ENCODE measurements around the gene POLR1A.

DNA sequence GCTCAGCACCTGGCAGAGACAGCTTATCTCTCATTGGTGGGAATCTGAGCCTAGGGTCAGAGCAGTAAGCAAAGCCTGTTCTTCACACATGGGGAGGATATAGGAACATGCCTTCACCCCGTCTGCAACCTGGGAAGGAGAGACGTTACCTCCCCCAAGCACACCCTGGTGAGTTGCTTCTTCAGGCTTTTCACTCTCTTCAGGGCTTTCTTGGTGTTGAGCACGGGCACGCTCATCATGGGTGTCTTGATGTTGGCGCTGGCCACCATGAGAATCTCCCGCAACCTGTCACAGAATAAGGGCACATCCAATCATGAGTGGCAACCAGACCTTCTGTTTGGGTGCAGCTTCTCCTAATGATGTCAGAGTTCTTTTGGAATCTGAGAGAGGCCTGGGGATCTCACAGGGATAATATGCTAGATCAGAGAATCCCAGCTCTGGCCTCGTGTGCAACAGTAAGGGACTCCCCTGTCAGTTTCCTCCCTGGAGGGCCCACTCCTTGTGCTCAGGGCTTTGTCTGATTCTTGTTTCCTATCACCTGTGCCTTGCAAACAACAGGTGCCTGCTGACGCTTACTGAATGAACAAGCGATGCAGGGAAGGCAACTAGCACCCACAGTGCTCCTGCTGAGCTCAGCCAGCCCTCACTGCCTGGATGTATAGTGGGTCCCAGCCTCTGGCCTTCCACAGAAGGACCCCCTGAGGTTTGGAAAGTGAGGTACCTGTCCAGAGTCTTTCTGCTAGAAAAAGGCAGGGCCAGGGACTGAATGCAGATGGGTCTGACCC lies 66.3 kb downstream of the POLR1A start:
- no peak for TF ChIP-seq TCF7L2 (IDR thresholded peaks at IDR 0.05; ENCODE audit: borderline replicate concordance, low read depth, low read length)
- TF ChIP-seq, protein P1, sequence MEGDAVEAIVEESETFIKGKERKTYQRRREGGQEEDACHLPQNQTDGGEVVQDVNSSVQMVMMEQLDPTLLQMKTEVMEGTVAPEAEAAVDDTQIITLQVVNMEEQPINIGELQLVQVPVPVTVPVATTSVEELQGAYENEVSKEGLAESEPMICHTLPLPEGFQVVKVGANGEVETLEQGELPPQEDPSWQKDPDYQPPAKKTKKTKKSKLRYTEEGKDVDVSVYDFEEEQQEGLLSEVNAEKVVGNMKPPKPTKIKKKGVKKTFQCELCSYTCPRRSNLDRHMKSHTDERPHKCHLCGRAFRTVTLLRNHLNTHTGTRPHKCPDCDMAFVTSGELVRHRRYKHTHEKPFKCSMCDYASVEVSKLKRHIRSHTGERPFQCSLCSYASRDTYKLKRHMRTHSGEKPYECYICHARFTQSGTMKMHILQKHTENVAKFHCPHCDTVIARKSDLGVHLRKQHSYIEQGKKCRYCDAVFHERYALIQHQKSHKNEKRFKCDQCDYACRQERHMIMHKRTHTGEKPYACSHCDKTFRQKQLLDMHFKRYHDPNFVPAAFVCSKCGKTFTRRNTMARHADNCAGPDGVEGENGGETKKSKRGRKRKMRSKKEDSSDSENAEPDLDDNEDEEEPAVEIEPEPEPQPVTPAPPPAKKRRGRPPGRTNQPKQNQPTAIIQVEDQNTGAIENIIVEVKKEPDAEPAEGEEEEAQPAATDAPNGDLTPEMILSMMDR (tag by site-specific recombination; IDR thresholded peaks at IDR 0.05): no peak
- no peak for TF ChIP-seq ZNF768 (tag by site-specific recombination; IDR thresholded peaks at IDR 0.05)
